ENCODE data around the gene TNNT2.

The TNNT2 gene

DNA sequence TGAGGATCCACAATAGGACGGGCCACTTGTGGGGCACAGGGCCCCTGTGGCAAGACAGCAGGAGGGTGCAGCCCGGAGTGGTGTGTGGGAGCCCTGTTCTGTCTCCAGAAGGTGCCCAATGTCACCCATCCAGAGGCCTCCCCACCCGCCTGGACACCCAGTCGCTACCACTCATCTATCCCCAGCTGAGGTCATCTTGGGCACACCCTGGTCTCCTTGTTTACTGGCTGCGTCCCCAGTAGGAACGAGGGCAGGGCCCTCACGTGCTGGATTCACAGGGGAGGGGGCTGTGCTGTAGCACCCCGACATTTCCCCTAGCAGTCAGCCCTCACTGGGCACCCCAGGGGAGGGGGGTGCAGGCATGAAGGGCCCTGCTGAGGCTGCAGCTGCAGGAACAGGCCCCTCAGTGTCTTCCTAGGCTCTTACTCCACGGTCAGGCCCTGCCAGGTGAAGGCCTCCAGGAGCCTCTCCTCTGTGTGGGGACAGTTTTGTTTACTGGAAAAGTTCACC, 2.3 kb upstream of the TNNT2 start:
- H3K4me2 ChIP-seq = no peak overlapping the region
- H3K4me1 ChIP-seq = peaks cover 9% of the 10 kb centered on the region

GRCh38 chr1:201378804-201379203, 1.3 kb upstream of the TNNT2 start:
- Histone ChIP-seq H3K9ac (no peak overlapping the region), H3K4me1 (peaks cover 9% of the 10 kb centered on the region), H3K9me3 (no peaks in the 10 kb centered on the region), H4K20me1 (no peaks in the 10 kb centered on the region), H3K4me2 (no peak overlapping the region), H3K36me3 (no peaks in the 10 kb centered on the region), H3K27ac (no peak overlapping the region), H3K4me3 (no peak overlapping the region), H3K27me3 (no peaks in the 10 kb centered on the region)
- no peak for TF ChIP-seq Cebpa-rat (IDR thresholded peaks at IDR 0.05)

More for the DNA sequence above, 2.3 kb upstream of the TNNT2 start:
- Histone ChIP-seq H3K9ac (no peak overlapping the region), H4K20me1 (no peaks in the 10 kb centered on the region), H3K9me3 (no peaks in the 10 kb centered on the region), H3K27me3 (no peaks in the 10 kb centered on the region), H3K4me3 (no peak overlapping the region), H3K27ac (no peak overlapping the region), H3K36me3 (no peaks in the 10 kb centered on the region)
- TF ChIP-seq Cebpa-rat (IDR thresholded peaks at IDR 0.05) = no peak

- H3K4me3 ChIP-seq = no peak overlapping the region
- H3K27ac ChIP-seq = no peak overlapping the region
- no peaks in the 10 kb centered on the region for H3K36me3 ChIP-seq
- H3K4me1 ChIP-seq = peaks cover 17% of the 10 kb centered on the region
- no peak overlapping the region for H3K9ac ChIP-seq
- no peak overlapping the region for H3K4me2 ChIP-seq
- no peak for TF ChIP-seq Cebpa-rat (IDR thresholded peaks at IDR 0.05)
- no peaks in the 10 kb centered on the region for H3K9me3 ChIP-seq
- H4K20me1 ChIP-seq = no peaks in the 10 kb centered on the region
- no peaks in the 10 kb centered on the region for H3K27me3 ChIP-seq
Measured at GRCh38 chr1:201376464-201377374, 761 bp downstream of the TNNT2 start.

DNA sequence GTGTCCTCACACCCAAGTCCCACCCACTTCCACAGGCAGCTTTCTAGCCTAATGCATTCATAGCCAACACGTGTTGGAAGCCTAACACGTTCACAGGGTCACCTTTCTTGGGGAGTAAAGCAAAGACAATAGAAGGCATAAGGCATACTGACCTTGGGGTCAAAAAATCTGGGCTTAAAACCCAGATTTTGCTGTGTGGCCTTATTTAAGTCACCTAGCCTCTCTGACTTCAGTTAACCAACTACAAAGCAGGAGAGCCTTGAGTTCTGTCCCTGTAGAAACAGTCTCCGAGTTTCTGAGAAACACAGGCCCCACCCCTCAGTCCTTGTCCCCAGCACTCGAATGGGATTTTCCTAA, 1.4 kb downstream of the TNNT2 start:
- H3K27ac ChIP-seq = no peak overlapping the region

DNA sequence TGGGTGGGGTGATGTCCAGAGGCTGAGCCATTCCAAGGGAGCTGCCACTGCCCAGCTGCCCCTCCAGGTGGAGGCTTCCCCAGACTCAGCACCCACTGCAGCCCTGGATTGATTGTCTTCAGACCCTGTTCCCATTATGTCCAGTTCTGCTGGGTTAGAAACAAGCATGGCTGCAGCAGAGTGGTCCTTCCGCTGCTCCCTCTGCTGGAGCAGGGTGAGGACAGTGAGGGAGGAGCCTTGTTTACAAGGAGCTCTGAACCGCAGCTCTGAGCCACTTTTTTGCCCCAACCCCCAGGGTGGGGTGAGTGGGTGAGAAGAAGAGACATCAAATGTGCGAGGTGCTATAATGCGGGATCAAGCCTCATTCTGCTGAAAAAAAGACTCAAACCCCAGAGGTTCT, 2.3 kb downstream of the TNNT2 start:
- Histone ChIP-seq H4K20me1 (no peaks in the 10 kb centered on the region), H3K4me1 (peaks cover 32% of the 10 kb centered on the region), H3K36me3 (no peaks in the 10 kb centered on the region), H3K4me2 (peak overlapping the region; percentile 26; the same call in 1 of the 2 replicates), H3K27me3 (no peaks in the 10 kb centered on the region), H3K4me3 (no peak overlapping the region), H3K27ac (no peak overlapping the region), H3K9ac (no peak overlapping the region), H3K9me3 (no peaks in the 10 kb centered on the region)
- no peak for TF ChIP-seq Cebpa-rat (IDR thresholded peaks at IDR 0.05)

More for the DNA sequence above, 1.4 kb downstream of the TNNT2 start:
- TF ChIP-seq Cebpa-rat (IDR thresholded peaks at IDR 0.05) = no peak
- Histone ChIP-seq H3K4me2 (no peak overlapping the region), H3K9ac (no peak overlapping the region), H3K4me3 (no peak overlapping the region), H3K36me3 (no peaks in the 10 kb centered on the region), H3K27me3 (no peaks in the 10 kb centered on the region), H4K20me1 (no peaks in the 10 kb centered on the region), H3K9me3 (no peaks in the 10 kb centered on the region), H3K4me1 (peaks cover 23% of the 10 kb centered on the region)

DNA sequence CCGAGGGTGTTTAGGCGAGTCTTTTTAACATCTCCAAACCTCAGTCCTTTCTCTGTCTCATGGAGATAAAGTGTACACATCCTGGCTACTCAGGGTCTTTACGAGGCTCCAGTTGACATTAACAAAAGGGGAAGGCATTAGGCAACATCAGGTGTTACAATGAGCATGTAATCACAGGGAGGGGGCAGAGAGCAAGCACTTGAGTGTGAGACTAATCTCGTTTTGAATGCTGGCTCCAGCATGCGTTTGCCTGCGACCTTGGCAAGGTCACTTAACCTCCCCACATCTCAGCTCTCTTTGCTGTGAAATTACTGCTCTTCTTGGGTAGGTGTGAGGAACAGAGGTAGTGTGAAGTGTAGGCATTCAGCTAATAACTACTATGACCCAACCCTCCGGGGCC, 3.1 kb downstream of the TNNT2 start:
- H3K36me3 ChIP-seq = no peaks in the 10 kb centered on the region
- peaks cover 40% of the 10 kb centered on the region for H3K4me1 ChIP-seq
- no peaks in the 10 kb centered on the region for H4K20me1 ChIP-seq
- H3K4me2 ChIP-seq = no peak overlapping the region
- TF ChIP-seq Cebpa-rat (IDR thresholded peaks at IDR 0.05) = no peak
- H3K9me3 ChIP-seq = no peaks in the 10 kb centered on the region
- no peaks in the 10 kb centered on the region for H3K27me3 ChIP-seq
- no peak overlapping the region for H3K4me3 ChIP-seq
- no peak overlapping the region for H3K27ac ChIP-seq
- no peak overlapping the region for H3K9ac ChIP-seq

DNA sequence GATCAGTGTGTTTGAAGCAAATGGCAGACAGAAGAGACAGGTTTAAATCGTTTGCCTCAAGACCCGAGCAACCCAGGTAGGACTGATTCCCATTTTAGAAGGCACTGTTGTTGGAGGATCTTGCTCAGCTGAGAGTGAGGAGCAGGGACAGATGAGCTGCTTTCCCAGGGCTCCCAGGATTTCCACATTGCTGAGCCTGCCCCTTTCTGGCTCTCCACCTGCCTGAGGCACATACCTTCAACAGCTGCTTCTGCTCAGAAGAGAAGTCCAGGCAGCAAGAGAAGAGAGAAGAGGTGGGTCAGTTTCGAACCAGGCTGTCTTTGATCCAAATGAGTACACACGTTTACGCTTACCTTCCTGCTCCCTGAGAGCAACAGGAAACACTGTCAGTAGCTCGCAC, 5.7 kb downstream of the TNNT2 start:
- Histone ChIP-seq H3K36me3 (no peaks in the 10 kb centered on the region), H3K27me3 (no peaks in the 10 kb centered on the region), H3K27ac (no peak overlapping the region), H3K9me3 (no peaks in the 10 kb centered on the region), H3K4me1 (peaks cover 62% of the 10 kb centered on the region), H4K20me1 (no peaks in the 10 kb centered on the region), H3K4me2 (peak overlapping the region; percentile 95), H3K9ac (no peak overlapping the region), H3K4me3 (no peak overlapping the region)
- no peak for TF ChIP-seq Cebpa-rat (IDR thresholded peaks at IDR 0.05)

DNA sequence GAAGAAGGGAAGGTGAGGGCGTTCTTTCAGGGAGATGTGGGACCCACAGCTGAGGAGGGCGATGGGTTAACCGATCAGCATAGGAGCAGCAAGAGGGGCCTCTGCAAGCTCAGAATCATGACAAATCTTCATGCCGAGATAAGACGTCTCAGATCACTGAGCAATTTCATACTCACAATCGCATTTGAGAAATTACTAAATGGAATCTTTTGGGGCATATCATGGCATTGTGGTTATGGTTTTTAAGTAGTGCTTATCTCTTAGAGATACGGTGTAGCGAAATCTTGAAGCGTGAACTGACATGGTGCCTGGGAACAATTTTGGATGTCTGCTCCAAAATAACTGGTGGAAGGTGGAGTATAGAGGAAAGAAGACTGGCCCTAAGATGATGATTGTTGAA, 6.2 kb downstream of the TNNT2 start:
- Histone ChIP-seq H3K4me3 (no peak overlapping the region), H3K4me2 (peak overlapping the region; percentile 95), H3K36me3 (no peaks in the 10 kb centered on the region), H3K9ac (no peak overlapping the region), H3K27ac (no peak overlapping the region; the same call in 1 of the 2 replicates), H3K4me1 (peaks cover 62% of the 10 kb centered on the region), H3K27me3 (no peaks in the 10 kb centered on the region), H4K20me1 (no peaks in the 10 kb centered on the region), H3K9me3 (no peaks in the 10 kb centered on the region)
- TF ChIP-seq Cebpa-rat (IDR thresholded peaks at IDR 0.05) = no peak

DNA sequence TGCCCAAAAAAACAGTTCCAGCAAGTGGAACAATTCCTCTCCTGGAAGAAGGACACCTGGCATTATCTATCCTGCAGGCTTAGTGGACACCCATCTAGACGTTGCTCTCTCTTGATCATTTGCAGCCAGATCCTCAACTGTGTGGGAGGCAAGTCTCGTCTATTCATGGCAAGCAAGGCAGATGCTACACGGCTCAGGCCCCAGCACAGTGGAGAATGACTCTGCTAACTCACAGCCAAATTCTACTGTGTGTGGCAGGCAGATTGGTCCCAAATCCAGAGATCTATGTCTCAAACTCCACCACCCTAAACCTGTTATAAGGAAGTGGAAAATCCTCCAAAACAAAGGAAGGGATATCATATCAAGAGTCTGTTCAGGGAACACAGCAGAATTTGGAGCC, 7.0 kb downstream of the TNNT2 start:
- no peak for TF ChIP-seq Cebpa-rat (IDR thresholded peaks at IDR 0.05)
- no peak overlapping the region for H3K27ac ChIP-seq
- H3K36me3 ChIP-seq = no peaks in the 10 kb centered on the region
- H3K9me3 ChIP-seq = no peaks in the 10 kb centered on the region
- H3K4me3 ChIP-seq = no peak overlapping the region
- no peaks in the 10 kb centered on the region for H4K20me1 ChIP-seq
- peaks cover 60% of the 10 kb centered on the region for H3K4me1 ChIP-seq
- no peaks in the 10 kb centered on the region for H3K27me3 ChIP-seq
- no peak overlapping the region for H3K9ac ChIP-seq
- H3K4me2 ChIP-seq = peak overlapping the region; percentile 95

GRCh38 chr1:201369209-201369608, 8.3 kb downstream of the TNNT2 start:
- Histone ChIP-seq H3K4me3 (peak overlapping the region; percentile 41), H3K27ac (peak overlapping the region; percentile 71), H3K4me1 (peaks cover 68% of the 10 kb centered on the region), H3K9me3 (no peaks in the 10 kb centered on the region), H3K4me2 (peak overlapping the region; percentile 95), H4K20me1 (no peaks in the 10 kb centered on the region), H3K9ac (peak overlapping the region; percentile 58), H3K36me3 (no peaks in the 10 kb centered on the region), H3K27me3 (no peaks in the 10 kb centered on the region)
- TF ChIP-seq Cebpa-rat (IDR thresholded peaks at IDR 0.05) = no peak

All from BLaER1 (cell line).